ENCODE measurements around the gene MAP1LC3A. TPM values are rescaled to one million over a fixed set of nuclear protein-coding genes. Genes with fewer than 3 reads are reported as not detected.
A peak's percentile ranks its signal among the peaks of the same experiment; 100 is the strongest.

Gene MAP1LC3A
- total RNA-seq, 1 experiment from 2014 or later = not detected

- DNase-seq = peak; percentile 57 to 72
- ChIA-PET CTCF (interaction anchor here (0.7 to 1.9 kb wide), 3 partner anchors 49 to 189 kb away, joined by 3 to 6 read pairs (median 4); no protein-coding TSS in a partner anchor), POLR2A (ENCODE audit: unreplicated experiment) (interaction anchor here (0.5 to 0.6 kb wide), 4 partner anchors 9 to 719 kb away, joined by 3 to 11 read pairs (median 6); no protein-coding TSS in a partner anchor)
- Histone ChIP-seq H3F3A (ENCODE audit: insufficient read depth, low read depth) (peaks cover 9% of the 10 kb centered on the region; the same call in 1 of the 2 replicates), H3K9me3 (ENCODE audit: insufficient read depth, low read depth) (no peaks in the 10 kb centered on the region), H3K4me1 (replicated peaks; ENCODE audit: insufficient read depth) (peaks cover 31% of the 10 kb centered on the region), H3K27ac (peak overlapping the region; percentile 40; the same call in 1 of the 2 replicates), H4K20me1 (ENCODE audit: insufficient read depth) (no peaks in the 10 kb centered on the region), H3K4me3 (no peak overlapping the region), H3K4me2 (no peak overlapping the region), H3K36me3 (ENCODE audit: low read depth) (no peaks in the 10 kb centered on the region; the same call in 1 of the 2 replicates), H3K9me2 (ENCODE audit: insufficient read depth) (no peaks in the 10 kb centered on the region), H3K79me2 (ENCODE audit: low read depth) (no peaks in the 10 kb centered on the region), H2AFZ (no peak overlapping the region), H3K27me3 (ENCODE audit: insufficient read depth, low read depth) (no peaks in the 10 kb centered on the region)
- TF ChIP-seq, protein P1, sequence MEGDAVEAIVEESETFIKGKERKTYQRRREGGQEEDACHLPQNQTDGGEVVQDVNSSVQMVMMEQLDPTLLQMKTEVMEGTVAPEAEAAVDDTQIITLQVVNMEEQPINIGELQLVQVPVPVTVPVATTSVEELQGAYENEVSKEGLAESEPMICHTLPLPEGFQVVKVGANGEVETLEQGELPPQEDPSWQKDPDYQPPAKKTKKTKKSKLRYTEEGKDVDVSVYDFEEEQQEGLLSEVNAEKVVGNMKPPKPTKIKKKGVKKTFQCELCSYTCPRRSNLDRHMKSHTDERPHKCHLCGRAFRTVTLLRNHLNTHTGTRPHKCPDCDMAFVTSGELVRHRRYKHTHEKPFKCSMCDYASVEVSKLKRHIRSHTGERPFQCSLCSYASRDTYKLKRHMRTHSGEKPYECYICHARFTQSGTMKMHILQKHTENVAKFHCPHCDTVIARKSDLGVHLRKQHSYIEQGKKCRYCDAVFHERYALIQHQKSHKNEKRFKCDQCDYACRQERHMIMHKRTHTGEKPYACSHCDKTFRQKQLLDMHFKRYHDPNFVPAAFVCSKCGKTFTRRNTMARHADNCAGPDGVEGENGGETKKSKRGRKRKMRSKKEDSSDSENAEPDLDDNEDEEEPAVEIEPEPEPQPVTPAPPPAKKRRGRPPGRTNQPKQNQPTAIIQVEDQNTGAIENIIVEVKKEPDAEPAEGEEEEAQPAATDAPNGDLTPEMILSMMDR (conservative IDR thresholded peaks at IDR 0.05) = no peak
- no peak for TF ChIP-seq EZH2 (IDR thresholded peaks at IDR 0.05; ENCODE audit: low read depth)
- intact Hi-C loops (cut with micrococcal nuclease; ENCODE audit: unreplicated experiment) = loop anchor here (1.0 to 5.0 kb wide), 7 partner anchors 54 to 390 kb away; partner anchors contain the start of gene PIGU
- BruUV-seq (replicated peaks) = no TSS peak
These were observed 21.7 kb downstream of the MAP1LC3A start for GRCh38 chr20:34579979-34580940.

- H3K9me3 ChIP-seq (ENCODE audit: insufficient read depth, low read depth) = no peaks in the 10 kb centered on the region
- POLR2A ChIA-PET (ENCODE audit: unreplicated experiment) = no interaction called here
These were observed 23.0 kb downstream of the MAP1LC3A start for GRCh38 chr20:34581341-34582184.

More at GRCh38 chr20:34581341-34582184, 23.0 kb downstream of the MAP1LC3A start:
- Histone ChIP-seq H3K79me2 (ENCODE audit: low read depth) (no peaks in the 10 kb centered on the region), H3K4me2 (no peak overlapping the region), H3K4me1 (replicated peaks; ENCODE audit: insufficient read depth) (peaks cover 31% of the 10 kb centered on the region), H3K27ac (no peak overlapping the region), H2AFZ (no peak overlapping the region), H3K4me3 (no peak overlapping the region), H3K36me3 (ENCODE audit: low read depth) (no peaks in the 10 kb centered on the region; the same call in 1 of the 2 replicates), H3K27me3 (ENCODE audit: insufficient read depth, low read depth) (no peaks in the 10 kb centered on the region), H3K9me2 (ENCODE audit: insufficient read depth) (no peaks in the 10 kb centered on the region), H3F3A (ENCODE audit: insufficient read depth, low read depth) (peaks cover 9% of the 10 kb centered on the region; the same call in 1 of the 2 replicates), H4K20me1 (ENCODE audit: insufficient read depth) (no peaks in the 10 kb centered on the region)
- DNase-seq = no peak
- intact Hi-C loops (cut with micrococcal nuclease; ENCODE audit: unreplicated experiment) = no loop called here
- CTCF ChIA-PET = interaction anchor here (0.7 to 1.2 kb wide), 2 partner anchors 14 to 188 kb away, joined by 3 to 4 read pairs; no protein-coding TSS in a partner anchor
- BruUV-seq (replicated peaks) = no TSS peak
- no peak for TF ChIP-seq EZH2 (IDR thresholded peaks at IDR 0.05; ENCODE audit: low read depth)
- TF ChIP-seq, protein P1 (conservative IDR thresholded peaks at IDR 0.05) = no peak

Data from PC-9 (cell line).